ENCODE results near the gene USP6.

DNA sequence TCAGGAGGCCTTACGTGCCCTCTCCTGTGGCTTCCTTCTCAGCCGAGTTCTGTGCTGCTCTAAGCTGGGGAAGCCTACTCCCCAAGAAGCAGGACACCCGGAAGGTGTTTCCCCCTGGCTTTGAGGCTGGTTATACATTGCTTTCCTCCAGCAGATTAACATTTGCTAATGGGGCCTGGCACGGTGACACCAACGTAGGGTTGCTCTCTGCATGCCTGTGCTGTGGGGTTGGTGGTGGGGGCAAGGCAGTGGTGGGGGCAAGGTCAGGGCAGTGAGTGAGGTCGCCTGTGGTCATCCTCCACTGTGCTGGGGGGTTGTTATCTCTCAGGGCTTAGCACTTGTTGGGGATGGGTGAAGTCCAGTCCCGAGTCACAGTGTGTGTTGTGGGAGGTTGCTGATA is 4.2 kb downstream of the USP6 start:
- TF ChIP-seq, protein P1, sequence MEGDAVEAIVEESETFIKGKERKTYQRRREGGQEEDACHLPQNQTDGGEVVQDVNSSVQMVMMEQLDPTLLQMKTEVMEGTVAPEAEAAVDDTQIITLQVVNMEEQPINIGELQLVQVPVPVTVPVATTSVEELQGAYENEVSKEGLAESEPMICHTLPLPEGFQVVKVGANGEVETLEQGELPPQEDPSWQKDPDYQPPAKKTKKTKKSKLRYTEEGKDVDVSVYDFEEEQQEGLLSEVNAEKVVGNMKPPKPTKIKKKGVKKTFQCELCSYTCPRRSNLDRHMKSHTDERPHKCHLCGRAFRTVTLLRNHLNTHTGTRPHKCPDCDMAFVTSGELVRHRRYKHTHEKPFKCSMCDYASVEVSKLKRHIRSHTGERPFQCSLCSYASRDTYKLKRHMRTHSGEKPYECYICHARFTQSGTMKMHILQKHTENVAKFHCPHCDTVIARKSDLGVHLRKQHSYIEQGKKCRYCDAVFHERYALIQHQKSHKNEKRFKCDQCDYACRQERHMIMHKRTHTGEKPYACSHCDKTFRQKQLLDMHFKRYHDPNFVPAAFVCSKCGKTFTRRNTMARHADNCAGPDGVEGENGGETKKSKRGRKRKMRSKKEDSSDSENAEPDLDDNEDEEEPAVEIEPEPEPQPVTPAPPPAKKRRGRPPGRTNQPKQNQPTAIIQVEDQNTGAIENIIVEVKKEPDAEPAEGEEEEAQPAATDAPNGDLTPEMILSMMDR (IDR thresholded peaks at IDR 0.05), result no peak
- no peak for TF ChIP-seq POLR2A (IDR thresholded peaks at IDR 0.05)
